MCF 10A (cell line): Measurements from ENCODE around the gene MIEF1. TPM values are rescaled to one million over a fixed set of nuclear protein-coding genes. Genes with fewer than 3 reads are reported as not detected.

Experiments used
- BruUV-seq: library from RNA; stranded (reverse); fragments of 400-500 nt; replicated peaks from 2 replicates; lab custom pipeline; 2021; lab: Mats Ljungman, UMichigan
- CTCF ChIA-PET: fragments of 300-600 bp; sonication (Branson Sonifier 250); formaldehyde crosslinking; extraction: SDS; loops from one replicate; lab custom pipeline; 2021; ENCODE audit warnings: antibody characterized with exemption, inconsistent platforms; lab: Yijun Ruan, JAX
- POLR2A ChIA-PET: fragments of 300-600, 350-650 bp; sonication (Branson Sonifier 250); formaldehyde crosslinking; extraction: SDS; loops from one replicate; lab custom pipeline; 2020; ENCODE audit warnings: antibody characterized with exemption, inconsistent platforms; lab: Yijun Ruan, JAX
- DNase-seq: peaks from one replicate; pipeline ENCODE4 v3.0.0-alpha.2; 2018; ENCODE audit not compliant: unreplicated experiment
- H3K27ac Mint-ChIP-seq: one replicate; pipeline ENCODE4 v1.8.0; 2022; ENCODE audit warnings: mild to moderate bottlenecking, low read depth, mixed read lengths; ENCODE audit not compliant: unreplicated experiment
- H3K27me3 Mint-ChIP-seq: one replicate; pipeline ENCODE4 v1.8.0; 2022; ENCODE audit warnings: mixed read lengths; ENCODE audit not compliant: insufficient read depth, unreplicated experiment
- H3K36me3 Mint-ChIP-seq: one replicate; pipeline ENCODE4 v1.8.0; 2022; ENCODE audit warnings: mild to moderate bottlenecking, moderate library complexity, mixed read lengths; ENCODE audit not compliant: insufficient read depth, unreplicated experiment
- H3K4me1 Mint-ChIP-seq: one replicate; pipeline ENCODE4 v1.8.0; 2022; ENCODE audit warnings: mixed read lengths; ENCODE audit not compliant: insufficient read depth, unreplicated experiment
- H3K4me3 Mint-ChIP-seq: one replicate; pipeline ENCODE4 v1.8.0; 2022; ENCODE audit warnings: mild to moderate bottlenecking, moderate library complexity, mixed read lengths; ENCODE audit not compliant: unreplicated experiment
- H3K9me3 Mint-ChIP-seq: one replicate; pipeline ENCODE4 v1.8.0; 2022; ENCODE audit warnings: mixed read lengths; ENCODE audit not compliant: unreplicated experiment
- CTCF ChIP-seq: fragments of 200-600 bp; IDR thresholded peaks from one replicate; pipeline ENCODE4 v1.8.0; 2022; ENCODE audit warnings: antibody characterized with exemption, mild to moderate bottlenecking; ENCODE audit not compliant: unreplicated experiment
- intact Hi-C: fragments of 100-400 bp; cut with micrococcal nuclease; formaldehyde crosslinking; loops from 2 replicates; pipeline ENCODE4 v1.14.1; 2022
- total RNA-seq: library from RNA; stranded (reverse); gene quantifications from 2 replicates; pipeline ENCODE4 v1.2.3, GENCODE V29; 2022

MIEF1 gene
- total RNA-seq, 1 experiment from 2014 or later = 40.2 TPM

GRCh38 chr22:39530692-39531331 is 28.7 kb downstream of the MIEF1 start:
- BruUV-seq = TSS peak; percentile 25
- intact Hi-C loops = loop anchor here (5.0 kb wide), 2 partner anchors 511 to 646 kb away; partner anchors contain the start of gene TNRC6B
- Mint-ChIP-seq H3K4me1 (peaks cover 47% of the 10 kb centered on the region), H3K9me3 (no peaks in the 10 kb centered on the region), H3K27ac (no peak overlapping the region), H3K36me3 (peaks cover 49% of the 10 kb centered on the region), H3K4me3 (peak overlapping the region; percentile 97), H3K27me3 (no peaks in the 10 kb centered on the region)
- DNase-seq = peak; percentile 47
- ChIA-PET POLR2A (interaction anchor here (0.5 to 5.1 kb wide), 13 partner anchors 8 to 1532 kb away, joined by 3 to 85 read pairs (median 10); partner anchors contain the start of genes ATF4, MIEF1 and RPL3), CTCF (interaction anchor here (0.6 to 26.5 kb wide), 16 partner anchors 9 to 1073 kb away, joined by 3 to 471 read pairs (median 4); partner anchors contain the start of gene RPL3)
- peak; percentile 17 for TF ChIP-seq CTCF

DNA sequence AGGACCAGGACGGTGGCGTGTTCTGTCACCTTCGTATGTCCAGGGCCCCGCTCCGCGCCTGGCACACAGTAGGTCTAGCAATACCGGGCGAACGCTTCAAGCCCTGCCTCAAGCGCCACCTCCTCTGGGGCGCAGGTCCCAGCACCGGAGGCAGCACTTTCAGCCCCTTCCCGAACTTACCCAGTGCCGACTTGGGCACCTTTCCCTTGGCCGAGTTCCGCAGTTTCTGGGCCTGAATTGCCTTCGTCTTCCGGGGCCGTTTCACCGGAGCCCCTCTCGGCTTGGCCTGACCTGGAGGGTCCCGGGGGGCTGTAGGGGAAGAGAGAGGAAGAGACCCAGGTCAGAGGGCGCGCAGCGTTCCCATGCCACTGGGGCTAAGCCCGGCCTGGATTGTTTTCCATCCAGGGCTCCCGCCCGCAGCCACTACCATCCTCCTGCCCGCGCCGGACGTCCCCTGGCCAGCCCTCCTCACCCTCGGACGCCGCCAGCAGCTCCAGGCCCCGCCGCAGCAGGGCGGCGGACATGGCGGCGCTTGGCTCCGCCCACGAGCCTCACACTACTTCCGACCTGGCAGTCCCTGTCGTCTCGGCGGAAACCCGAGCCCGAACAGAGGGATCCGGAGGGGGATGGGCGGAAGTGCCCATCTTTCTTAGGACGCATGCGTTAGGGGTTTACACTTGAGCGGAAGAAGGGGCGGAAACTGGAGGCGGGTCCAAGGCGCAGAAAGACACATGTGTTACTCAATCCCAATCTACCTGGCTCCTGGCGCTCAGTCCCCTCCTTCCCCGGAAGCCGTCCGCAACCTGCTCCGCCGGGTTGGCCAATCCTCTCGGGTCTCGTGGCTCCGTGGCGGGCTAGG is 30.4 kb downstream of the MIEF1 start, which contains the start of gene RPS19BP1:
Gene RPS19BP1 (minus strand): TSS at position 534 of the 859 bp plus-strand sequence. CDS start 10 bp downstream, at position 524.
- no peaks in the 10 kb centered on the region for H3K27me3 Mint-ChIP-seq
- CTCF ChIA-PET = interaction anchor here (0.5 to 26.5 kb wide), 4 partner anchors 15 to 765 kb away, joined by 3 to 471 read pairs (median 11); no protein-coding TSS in a partner anchor
- peak; percentile 100 for DNase-seq
- BruUV-seq = no TSS peak
- intact Hi-C loops = loop anchor here (5.0 kb wide), 2 partner anchors 510 to 645 kb away; partner anchors contain the start of gene TNRC6B
- peak within 1 kb of the TSS; percentile 87 for H3K27ac Mint-ChIP-seq
- TF ChIP-seq CTCF = no peak
- peaks cover 44% of the 10 kb centered on the region for H3K4me1 Mint-ChIP-seq
- peak within 1 kb of the TSS; percentile 97 for H3K4me3 Mint-ChIP-seq
- H3K36me3 Mint-ChIP-seq = peaks cover 47% of the 10 kb centered on the region
- no peaks in the 10 kb centered on the region for H3K9me3 Mint-ChIP-seq
- POLR2A ChIA-PET = interaction anchor here (0.7 to 5.1 kb wide), 13 partner anchors 9 to 814 kb away, joined by 3 to 85 read pairs (median 8); partner anchors contain the start of genes ADSL, ATF4, MIEF1 and RPL3

GRCh38 chr22:39534092-39534506 is 32.0 kb downstream of the MIEF1 start:
- CTCF ChIA-PET = interaction anchor here (0.6 to 26.5 kb wide), 28 partner anchors 11 to 1195 kb away, joined by 3 to 471 read pairs (median 4); partner anchors contain the start of gene ADSL
- peaks cover 28% of the 10 kb centered on the region for H3K4me1 Mint-ChIP-seq
- POLR2A ChIA-PET = interaction anchor here (0.6 to 2.7 kb wide), 13 partner anchors 10 to 814 kb away, joined by 3 to 28 read pairs (median 4); partner anchors contain the start of genes ADSL, ATF4 and TNRC6B
- TF ChIP-seq CTCF = no peak
- intact Hi-C loops = loop anchor here (1.0 to 5.0 kb wide), 5 partner anchors 465 to 813 kb away; partner anchors contain the start of genes ADSL and TNRC6B
- no peak overlapping the region for H3K27ac Mint-ChIP-seq
- no TSS peak for BruUV-seq
- H3K9me3 Mint-ChIP-seq = no peaks in the 10 kb centered on the region
- no peak for DNase-seq
- H3K4me3 Mint-ChIP-seq = no peak overlapping the region
- H3K36me3 Mint-ChIP-seq = peaks cover 31% of the 10 kb centered on the region
- no peaks in the 10 kb centered on the region for H3K27me3 Mint-ChIP-seq
